Tibial nerve (tissue), 4 donors: ENCODE measurements around the gene ZNF385B. TPM values are rescaled to one million over a fixed set of nuclear protein-coding genes. Genes with fewer than 3 reads are reported as not detected.

Experiments used
- DNase-seq, 2 donors: peaks; one replicate each; pipeline ENCODE4 v3.0.0-alpha.2; 2019; ENCODE audit warnings: low spot score in 2 of 2
- H3K27ac ChIP-seq, 4 donors: fragments of 200-600 bp; sonication (generic) in 3 of 4; one replicate each; pipeline ENCODE4 v1.5.1; 2017 to 2019; ENCODE audit warnings: mild to moderate bottlenecking in 1 of 4
- H3K27me3 ChIP-seq, 2 donors: fragments of 200-600 bp; sonication (generic) in 1 of 2; one replicate each; pipeline versions ENCODE4 v1.5.1 to v1.6.0; 2017 to 2019
- H3K36me3 ChIP-seq, 3 donors: fragments of 200-600 bp; sonication (generic); one replicate each; pipeline ENCODE4 v1.5.1; 2018 to 2019
- H3K4me1 ChIP-seq, 4 donors: fragments of 200-600 bp; sonication (generic) in 3 of 4; one replicate each; pipeline ENCODE4 v1.5.1; 2017 to 2019
- H3K4me3 ChIP-seq, 4 donors: fragments of 200-600 bp; sonication (generic) in 3 of 4; one replicate each; pipeline ENCODE4 v1.5.1; 2017 to 2019; ENCODE audit warnings: mild to moderate bottlenecking in 1 of 4, moderate library complexity in 1 of 4
- H3K9me3 ChIP-seq, 4 donors: fragments of 200-600 bp; sonication (generic) in 3 of 4; one replicate each; pipeline ENCODE4 v1.5.1; 2017 to 2019
- CTCF ChIP-seq, 5 experiments: fragments of 200-600 bp in 3 of 5; fragments of 450-650 bp in 2 of 5; sonication (generic) in 3 of 5; IDR thresholded peaks; one replicate each; pipeline ENCODE4 v1.5.1; 2016 to 2019; ENCODE audit warnings: antibody characterized with exemption in 5 of 5, mild to moderate bottlenecking in 3 of 5, moderate library complexity in 2 of 5
- EP300 ChIP-seq, 2 donors: sonication (generic); formaldehyde crosslinking; IDR thresholded peaks; one replicate each; pipeline ENCODE4 v1.6.1; 2017; ENCODE audit warnings: antibody characterized with exemption in 2 of 2, mild to moderate bottlenecking in 1 of 2
- POLR2A ChIP-seq, 2 donors: fragments of 450-650 bp; IDR thresholded peaks; one replicate each; pipeline ENCODE4 v1.6.1; 2017; ENCODE audit warnings: antibody characterized with exemption in 2 of 2, mild to moderate bottlenecking in 2 of 2, moderate library complexity in 2 of 2
- WGBS, 2 donors: methylation state at CpG; one replicate each; pipeline ENCODE4 v1.1.5; 2018; 5-methylcytosine and 5-hydroxymethylcytosine counted together
- total RNA-seq, 4 donors: library from RNA; depleted of rRNA; stranded (reverse); fragments of >200 nt; gene quantifications; one replicate each; pipeline ENCODE4 v1.1.0, GENCODE V29; 2016

The ZNF385B gene
- total RNA-seq, 4 donors from 2014 or later: 1.2 to 3.9 (median 2.6) TPM

- no peaks in the 10 kb centered on the region for H3K36me3 ChIP-seq
- DNase-seq: no peak
- WGBS, 2 donors: 94 to 97% methylated on average over 1 of the region's 1 CpG
- TF ChIP-seq POLR2A (IDR thresholded peaks at IDR 0.05) (no peak), EP300 (IDR thresholded peaks at IDR 0.05) (no peak), CTCF (IDR thresholded peaks at IDR 0.05) (no peak)
- H3K9me3 ChIP-seq: peaks cover 0 to under 1% (median 0%) of the 10 kb centered on the region in 4 donors
- no peaks in the 10 kb centered on the region for H3K27me3 ChIP-seq
- H3K4me3 ChIP-seq: no peak overlapping the region
- H3K4me1 ChIP-seq: no peaks in the 10 kb centered on the region
- H3K27ac ChIP-seq: no peak overlapping the region
Observed at GRCh38 chr2:179533875-179534274, 327.5 kb downstream of the ZNF385B start.

GRCh38 chr2:179532863-179533278, 328.5 kb downstream of the ZNF385B start:
- 48 to 52% methylated on average over 2 of the region's 2 CpGs for WGBS, 2 donors

GRCh38 chr2:179528576-179529069, 332.8 kb downstream of the ZNF385B start:
- Histone ChIP-seq H3K27ac (no peak overlapping the region), H3K4me1 (no peaks in the 10 kb centered on the region), H3K4me3 (no peak overlapping the region), H3K27me3 (no peaks in the 10 kb centered on the region), H3K36me3 (no peaks in the 10 kb centered on the region), H3K9me3 (no peaks in the 10 kb centered on the region)
- 61 to 66% methylated on average over 2 of the region's 2 CpGs for WGBS, 2 donors
- TF ChIP-seq EP300 (IDR thresholded peaks at IDR 0.05) (no peak), CTCF (IDR thresholded peaks at IDR 0.05) (no peak), POLR2A (IDR thresholded peaks at IDR 0.05) (no peak)
- no peak for DNase-seq

More at GRCh38 chr2:179532863-179533278, 328.5 kb downstream of the ZNF385B start:
- H3K9me3 ChIP-seq: no peaks in the 10 kb centered on the region
- TF ChIP-seq POLR2A (IDR thresholded peaks at IDR 0.05) (no peak), CTCF (IDR thresholded peaks at IDR 0.05) (no peak), EP300 (IDR thresholded peaks at IDR 0.05) (no peak)
- no peaks in the 10 kb centered on the region for H3K4me1 ChIP-seq
- H3K27me3 ChIP-seq: no peaks in the 10 kb centered on the region
- H3K4me3 ChIP-seq: no peak overlapping the region
- no peak overlapping the region for H3K27ac ChIP-seq
- DNase-seq: no peak
- no peaks in the 10 kb centered on the region for H3K36me3 ChIP-seq

DNA sequence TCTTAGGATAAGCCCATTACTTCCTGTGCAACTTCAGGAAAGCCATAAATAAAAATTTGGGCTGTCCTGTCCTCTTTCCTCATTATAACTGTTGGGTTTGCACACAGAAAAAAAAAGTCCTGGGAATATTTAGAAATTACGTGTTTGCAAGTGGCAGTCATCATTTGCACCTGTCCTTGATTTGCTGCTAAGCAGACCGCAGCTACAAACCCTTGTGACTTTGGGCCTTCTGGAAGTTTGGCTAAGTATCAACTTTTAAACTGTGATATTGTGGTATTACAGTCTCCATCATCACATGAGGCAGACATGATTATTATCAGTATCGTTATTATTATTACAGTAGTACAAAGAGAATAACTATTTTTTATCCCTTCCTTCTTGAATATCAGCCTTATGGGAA, 336.1 kb downstream of the ZNF385B start:
- no peaks in the 10 kb centered on the region for H3K36me3 ChIP-seq
- H3K27me3 ChIP-seq: no peaks in the 10 kb centered on the region
- H3K27ac ChIP-seq: no peak overlapping the region
- TF ChIP-seq POLR2A (IDR thresholded peaks at IDR 0.05) (no peak), CTCF (IDR thresholded peaks at IDR 0.05) (no peak), EP300 (IDR thresholded peaks at IDR 0.05) (no peak)
- H3K4me1 ChIP-seq: no peaks in the 10 kb centered on the region
- no peaks in the 10 kb centered on the region for H3K9me3 ChIP-seq
- no peak for DNase-seq
- 66 to 78% methylated on average over 3 of the region's 3 CpGs for WGBS, 2 donors
- H3K4me3 ChIP-seq: no peak overlapping the region

- no peak overlapping the region for H3K4me3 ChIP-seq
- WGBS, 2 donors: 57 to 68% methylated on average over 5 of the region's 5 CpGs
- no peak overlapping the region for H3K27ac ChIP-seq
- no peaks in the 10 kb centered on the region for H3K9me3 ChIP-seq
- no peaks in the 10 kb centered on the region for H3K4me1 ChIP-seq
- no peaks in the 10 kb centered on the region for H3K27me3 ChIP-seq
- TF ChIP-seq POLR2A (IDR thresholded peaks at IDR 0.05): no peak
- no peak for TF ChIP-seq EP300 (IDR thresholded peaks at IDR 0.05)
- no peak for DNase-seq
- no peaks in the 10 kb centered on the region for H3K36me3 ChIP-seq
Observed at GRCh38 chr2:179524809-179525339, 336.5 kb downstream of the ZNF385B start.
